ENCODE results near the gene DQX1. TPM values are rescaled to one million over a fixed set of nuclear protein-coding genes. Genes with fewer than 3 reads are reported as not detected.

Gene DQX1
- total and polyA plus RNA-seq, 2 experiments from 2014 or later: 0.32 to 0.52 TPM

- TF ChIP-seq ZNF462 (CRISPR knock-in tag; IDR thresholded peaks at IDR 0.05): no peak
- no peak for TF ChIP-seq REST (IDR thresholded peaks at IDR 0.05; ENCODE audit: unreplicated experiment)
- no peak for TF ChIP-seq EZH2 (IDR thresholded peaks at IDR 0.05; ENCODE audit: low read depth, unreplicated experiment)
- TF ChIP-seq ZNF114 (CRISPR knock-in tag; IDR thresholded peaks at IDR 0.05): no peak
- no peak for TF ChIP-seq EZH2phosphoT487 (IDR thresholded peaks at IDR 0.05; ENCODE audit: unreplicated experiment)
- TF ChIP-seq ETS1 (IDR thresholded peaks at IDR 0.05): no peak
Observed at GRCh38 chr2:74538881-74539339, 12.9 kb upstream of the DQX1 start (continued).

Measured in GM23338 (cell line).